Right lobe of liver (tissue), 4 donors: ENCODE results near the gene GPR15.

ENCODE experiments used
- CTCF ChIP-seq, 4 donors: fragments of 200-600 bp in 3 of 4; fragments of 450-650 bp in 1 of 4; IDR thresholded peaks; one replicate each; pipeline versions ENCODE4 v1.5.1 to v1.8.0; 2016 to 2022; ENCODE audit warnings: antibody characterized with exemption in 4 of 4, mild to moderate bottlenecking in 2 of 4
- POLR2A ChIP-seq: fragments of 450-650 bp; IDR thresholded peaks from one replicate; pipeline ENCODE4 v1.6.1; 2017; ENCODE audit warnings: antibody characterized with exemption, mild to moderate bottlenecking
- donor health status: DM: no; HTN: no; CAD: no.
- donor health status: DM: no; HTN: no; CAD: no.
- donor health status: DM: no; HTN: yes; CAD: no.

GRCh38 chr3:98508582-98508981, 23.2 kb upstream of the GPR15 start:
- TF ChIP-seq CTCF (IDR thresholded peaks at IDR 0.05) (no peak), POLR2A (no peak)
